GM18907 (cell line): ENCODE measurements around the gene ABCC8.
"Not testable (repeated sequence)": the region's sequence is repeated elsewhere in the genome, so short reads cannot be mapped to it uniquely, and the experiment has no call there.

Experiments
- ATAC-seq: cut with Tn5 transposase; IDR thresholded peaks from one replicate; pipeline ENCODE4 v1.9.1; 2021; ENCODE audit warnings: mild to moderate bottlenecking, moderate library complexity; ENCODE audit not compliant: unreplicated experiment

The ABCC8 gene

DNA sequence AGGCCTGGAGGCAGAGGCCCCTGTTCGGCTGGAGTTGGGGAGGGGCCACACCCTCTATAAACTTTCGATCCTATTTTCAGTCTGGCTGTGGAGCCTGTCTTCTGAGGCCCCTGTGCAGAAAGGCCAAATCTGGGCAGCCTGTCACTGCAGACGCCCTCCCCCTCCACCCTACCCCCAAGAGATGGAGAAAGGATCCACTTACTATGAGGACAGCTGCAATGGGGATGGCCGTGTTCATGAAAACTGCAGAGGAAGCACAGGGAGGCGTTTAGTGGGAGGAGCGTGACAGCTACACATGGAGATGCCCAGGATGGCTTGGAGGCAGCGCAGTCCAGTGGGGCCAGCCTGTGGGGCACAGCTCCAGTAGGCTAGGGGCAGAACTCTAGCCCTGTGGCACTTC, 44.6 kb downstream of the ABCC8 start:
- no peak for ATAC-seq

- ATAC-seq: no peak
These were observed 45.5 kb downstream of the ABCC8 start for GRCh38 chr11:17431139-17431538.

- ATAC-seq: no peak
These were observed 46.0 kb downstream of the ABCC8 start for GRCh38 chr11:17430616-17431015.

- no peak for ATAC-seq
These were observed 47.7 kb downstream of the ABCC8 start for GRCh38 chr11:17428925-17429324.

DNA sequence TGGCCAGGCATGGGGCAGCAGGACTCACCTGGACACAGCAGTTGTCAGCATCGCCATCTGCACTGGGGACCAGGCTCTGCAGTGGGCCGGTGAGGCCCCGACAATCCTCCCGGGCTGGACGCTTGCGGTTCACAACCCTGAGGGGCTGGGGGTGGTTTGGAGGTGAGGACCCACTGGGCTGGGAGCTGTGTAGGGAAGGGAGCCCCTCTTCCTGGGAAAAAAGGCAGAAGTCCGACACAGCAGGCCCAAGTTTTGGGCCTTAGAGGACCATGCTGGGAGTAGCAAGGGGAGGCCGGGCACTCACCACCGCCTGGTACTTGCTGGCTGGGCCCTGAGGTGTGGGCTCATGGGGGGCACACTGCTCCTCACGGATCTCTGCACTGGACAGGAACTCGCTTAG, 48.4 kb downstream of the ABCC8 start:
- no peak for ATAC-seq

- ATAC-seq: not testable (repeated sequence)
These were observed 50.4 kb downstream of the ABCC8 start for GRCh38 chr11:17426233-17426632.

- ATAC-seq: no peak
These were observed 52.9 kb downstream of the ABCC8 start for GRCh38 chr11:17423533-17424310.

DNA sequence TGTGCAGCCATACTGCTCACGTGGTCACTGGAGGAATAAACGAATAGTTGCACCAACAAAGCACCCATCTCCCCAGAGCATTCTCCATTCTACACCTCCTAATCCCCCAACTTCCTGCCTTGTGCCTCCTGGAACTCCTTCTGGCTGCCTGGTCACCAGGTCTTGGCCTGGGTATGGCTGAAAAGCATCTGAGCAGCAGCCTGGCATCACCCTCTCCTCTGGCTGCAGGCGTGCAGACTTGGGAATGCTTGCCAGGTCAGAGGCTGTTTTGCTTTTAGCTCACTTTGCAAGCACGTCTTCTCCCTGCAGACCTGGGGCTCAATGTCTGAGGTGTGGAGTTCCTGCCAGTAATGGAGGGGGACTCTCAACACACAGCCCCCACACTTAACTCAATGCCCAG, 54.9 kb downstream of the ABCC8 start:
- no peak for ATAC-seq

DNA sequence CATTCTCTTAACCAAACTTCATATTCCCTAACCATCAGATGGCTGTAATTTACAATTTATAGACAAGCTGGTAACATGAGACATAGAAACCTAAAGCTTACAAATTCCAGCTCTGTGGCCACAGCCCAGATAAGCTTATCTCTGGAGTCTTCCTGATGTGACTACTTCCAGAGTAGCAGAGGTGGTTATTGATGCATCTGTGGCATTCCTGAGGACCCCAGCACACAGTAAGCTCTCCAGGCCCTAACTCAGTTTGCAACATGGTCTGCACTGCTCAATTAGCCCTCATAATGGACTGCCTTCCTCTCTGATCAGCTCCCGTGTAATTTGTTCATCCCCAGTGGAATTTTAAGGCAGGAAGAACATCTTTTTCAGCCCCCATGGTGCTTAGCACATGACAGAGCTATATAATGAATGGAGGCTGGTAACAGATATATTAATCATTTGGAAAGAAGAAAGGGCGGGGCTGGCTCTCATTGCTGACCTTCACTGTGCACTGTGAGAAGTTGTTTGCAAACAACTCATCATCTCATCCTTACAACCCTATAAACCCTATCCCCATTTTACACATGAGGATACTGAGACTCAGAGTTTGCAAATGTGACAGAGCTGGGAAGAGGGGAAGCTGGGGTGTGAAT, 58.1 kb downstream of the ABCC8 start:
- no peak for ATAC-seq

GRCh38 chr11:17416492-17416891, 60.2 kb downstream of the ABCC8 start:
- no peak for ATAC-seq

GRCh38 chr11:17415523-17416104, 61.0 kb downstream of the ABCC8 start:
- ATAC-seq: no peak

- ATAC-seq: no peak
These were observed 61.7 kb downstream of the ABCC8 start for GRCh38 chr11:17414992-17415391.

DNA sequence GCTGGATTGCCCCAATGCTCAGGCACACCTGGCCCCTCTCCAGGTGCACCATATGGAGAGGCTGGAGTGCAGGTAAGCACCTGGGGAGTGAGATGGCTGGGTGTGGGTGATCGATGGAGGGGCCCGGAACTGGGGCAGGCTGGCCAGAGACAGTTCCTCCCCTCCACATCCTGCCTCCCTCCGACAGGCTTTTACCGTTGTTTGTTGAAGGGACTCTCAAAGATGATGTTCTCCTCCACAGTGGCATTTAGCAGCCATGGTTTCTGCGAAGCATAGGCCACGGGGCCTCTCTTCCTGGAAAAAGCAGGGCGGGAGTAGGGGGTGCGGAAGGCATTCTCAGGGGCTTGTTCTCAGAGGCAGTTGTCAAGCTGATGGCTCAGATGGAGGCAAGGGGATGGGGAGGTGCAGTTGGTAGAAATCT, 62.3 kb downstream of the ABCC8 start:
- ATAC-seq: no peak

GRCh38 chr11:17413414-17414316, 63.0 kb downstream of the ABCC8 start:
- no peak for ATAC-seq

GRCh38 chr11:17412488-17413180, 64.0 kb downstream of the ABCC8 start:
- no peak for ATAC-seq

GRCh38 chr11:17411418-17411817, 65.2 kb downstream of the ABCC8 start:
- ATAC-seq: no peak

DNA sequence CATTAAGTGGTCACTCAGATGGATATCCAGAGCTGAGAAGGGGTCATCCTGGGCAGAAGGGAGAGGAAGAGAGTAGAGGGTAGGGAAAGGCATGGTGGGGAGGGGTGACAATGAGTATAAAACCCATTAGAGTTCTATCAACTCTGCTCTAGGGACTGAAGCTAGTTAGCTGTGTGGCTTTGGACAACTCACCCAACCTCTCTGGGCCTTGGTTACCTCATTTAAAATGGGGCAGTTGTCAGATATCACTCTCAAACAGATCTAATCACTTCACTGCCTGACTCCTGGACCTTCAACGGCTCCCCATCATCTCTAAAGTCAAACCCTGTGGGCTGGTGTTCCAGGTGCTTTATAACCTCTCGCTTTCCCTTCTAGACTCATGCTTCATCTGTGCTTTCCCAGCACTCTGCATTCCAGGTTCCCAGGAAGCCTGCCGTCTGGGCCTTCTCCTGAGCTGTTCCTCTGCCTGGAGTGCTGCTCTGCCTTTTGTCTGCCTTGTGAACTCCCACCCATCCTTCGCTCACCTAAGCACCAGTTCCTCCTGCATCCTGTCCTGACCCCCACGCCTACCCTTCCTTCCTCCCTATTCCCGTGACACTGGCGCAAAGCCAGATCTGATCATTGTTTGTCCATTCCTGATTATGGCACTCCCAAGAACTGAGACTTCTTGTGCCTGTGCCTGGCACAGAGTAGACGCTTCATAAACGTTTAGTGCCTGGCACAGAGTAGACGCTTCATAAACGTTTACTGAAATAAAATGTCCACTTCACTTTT, 65.9 kb downstream of the ABCC8 start:
- ATAC-seq: no peak

DNA sequence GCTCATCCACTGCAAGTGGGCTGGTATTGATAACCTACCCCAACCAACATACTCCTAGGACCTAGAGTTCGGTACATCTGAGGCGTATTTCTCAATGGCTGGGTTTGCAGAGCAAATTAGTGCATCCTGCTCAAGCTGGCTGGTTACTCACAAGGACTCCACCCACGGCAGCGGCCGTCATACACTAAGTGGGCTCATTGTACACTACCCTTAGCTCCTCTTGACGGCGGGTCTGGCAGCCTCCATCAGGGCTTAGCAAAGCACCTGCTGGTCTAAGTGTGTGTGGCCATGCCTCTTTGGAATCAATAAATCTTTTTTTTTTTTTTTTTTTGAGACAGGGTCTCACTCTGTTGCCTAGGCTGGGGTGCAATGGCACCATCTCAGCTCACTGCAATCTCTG, 68.0 kb downstream of the ABCC8 start:
- ATAC-seq: no peak

GRCh38 chr11:17408026-17408425, 68.6 kb downstream of the ABCC8 start:
- ATAC-seq: no peak

- ATAC-seq: no peak
These were observed 69.1 kb downstream of the ABCC8 start for GRCh38 chr11:17407575-17407974.
